Measurements from ENCODE around the gene STPG3. TPM values are rescaled to one million over a fixed set of nuclear protein-coding genes. Genes with fewer than 3 reads are reported as not detected.

Gene STPG3
- total RNA-seq, 1 donor from 2014 or later, result not detected

GRCh38 chr9:137286975-137287383 is 35.9 kb downstream of the STPG3 start:
- DNase-seq (ENCODE audit: low read depth) (peak; percentile 65), FAIRE-seq (no peak)
- peak; percentile 88 for TF ChIP-seq CTCF (IDR thresholded peaks at IDR 0.05; ENCODE audit: insufficient read depth, low read length, severe bottlenecking)

DNA sequence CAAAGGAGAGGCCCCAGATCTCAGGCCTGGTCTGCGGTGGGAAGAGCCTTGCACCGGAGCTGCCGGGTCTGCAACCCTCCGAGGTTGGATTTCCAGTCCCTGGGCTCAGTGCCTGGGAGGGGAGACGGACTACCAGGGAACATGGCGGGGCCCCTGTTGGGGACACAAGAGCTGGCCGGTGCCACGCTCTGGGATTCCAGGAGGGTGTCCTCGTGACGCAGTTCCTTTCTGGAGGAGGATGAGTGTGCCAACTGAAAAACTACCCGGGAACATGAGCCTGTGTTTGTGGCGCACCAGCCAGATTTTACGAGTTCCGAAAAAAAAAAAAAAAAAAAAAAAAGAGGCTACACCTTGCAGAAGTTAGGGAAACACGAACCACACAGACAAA is 42.0 kb downstream of the STPG3 start:
- no peak for FAIRE-seq
- no peak for TF ChIP-seq CTCF (IDR thresholded peaks at IDR 0.05; ENCODE audit: insufficient read depth, low read length, severe bottlenecking)
- H3K27me3 ChIP-seq (ENCODE audit: control insufficient read depth, insufficient read depth, low read length), result no peaks in the 10 kb centered on the region
- no peak overlapping the region for H3K4me3 ChIP-seq (ENCODE audit: low read depth, low read length)
- DNase-seq (ENCODE audit: low read depth), result no peak
- H3K36me3 ChIP-seq (ENCODE audit: control insufficient read depth, insufficient read depth, low read length), result no peaks in the 10 kb centered on the region

More at GRCh38 chr9:137286975-137287383, 35.9 kb downstream of the STPG3 start:
- Histone ChIP-seq H3K4me3 (ENCODE audit: low read depth, low read length) (no peak overlapping the region), H3K36me3 (ENCODE audit: control insufficient read depth, insufficient read depth, low read length) (peaks cover 3% of the 10 kb centered on the region), H3K27me3 (ENCODE audit: control insufficient read depth, insufficient read depth, low read length) (no peaks in the 10 kb centered on the region)

DNA sequence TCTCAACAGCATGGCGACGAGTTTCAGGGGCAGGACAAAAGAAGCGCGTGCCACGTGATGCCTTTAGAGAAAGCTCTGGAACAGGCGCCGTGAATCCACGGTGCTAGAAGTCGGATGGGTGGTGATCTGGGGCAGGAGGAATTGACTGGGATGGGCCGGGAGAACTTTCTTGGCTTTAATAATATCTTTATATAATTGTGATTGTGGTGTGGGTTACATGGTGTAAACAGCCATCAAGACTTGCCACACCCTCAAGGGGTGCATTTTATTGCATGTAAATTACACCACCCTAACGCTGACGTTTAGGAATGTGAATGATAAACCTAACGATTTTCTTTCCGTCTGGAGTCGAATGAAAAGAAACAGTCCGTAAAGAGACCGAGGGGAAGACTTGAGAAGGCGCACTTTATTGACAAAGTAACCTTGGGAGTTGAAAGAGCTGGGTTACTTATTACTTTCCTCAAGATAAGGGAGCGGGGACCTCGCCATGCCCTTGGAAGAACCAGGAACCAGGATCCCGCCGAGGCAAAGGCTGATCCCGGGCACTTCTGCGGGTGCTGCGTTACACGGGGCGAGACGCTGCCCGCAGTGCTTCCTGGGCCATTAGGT is 42.5 kb downstream of the STPG3 start:
- TF ChIP-seq CTCF (IDR thresholded peaks at IDR 0.05; ENCODE audit: insufficient read depth, low read length, severe bottlenecking), result no peak
- FAIRE-seq (no peak), DNase-seq (ENCODE audit: low read depth) (no peak)
- no peaks in the 10 kb centered on the region for H3K36me3 ChIP-seq (ENCODE audit: control insufficient read depth, insufficient read depth, low read length)
- no peaks in the 10 kb centered on the region for H3K27me3 ChIP-seq (ENCODE audit: control insufficient read depth, insufficient read depth, low read length)
- peak overlapping the region; percentile 33 for H3K4me3 ChIP-seq (ENCODE audit: low read depth, low read length)

DNA sequence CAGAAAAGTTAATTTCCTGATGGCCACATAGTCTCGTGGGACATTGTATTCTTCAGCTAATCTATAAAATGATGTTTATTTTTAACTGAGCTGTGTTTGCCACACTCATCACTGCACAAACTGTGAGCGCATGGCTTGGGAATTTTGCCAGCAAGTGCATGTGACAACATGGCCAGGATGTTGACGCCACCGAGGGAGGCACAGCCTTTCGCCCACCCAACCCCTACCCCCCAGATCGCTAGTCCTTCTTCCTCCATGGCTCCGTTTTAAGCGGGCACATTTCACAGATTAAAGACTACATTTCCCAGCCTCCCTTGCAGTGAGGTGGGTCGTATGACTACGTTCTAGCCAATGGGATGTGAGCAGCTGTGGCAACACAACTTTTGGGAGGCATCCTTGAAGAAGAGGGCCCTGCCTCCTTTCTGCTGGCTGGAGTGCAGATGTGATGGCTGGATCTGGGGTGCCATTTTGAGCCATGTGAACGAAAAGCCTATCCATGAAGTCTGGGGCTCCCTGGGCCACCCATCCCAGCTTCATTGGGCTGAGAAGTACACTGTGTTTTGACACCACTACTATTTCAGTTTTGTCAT is 43.1 kb downstream of the STPG3 start:
- no peak for TF ChIP-seq CTCF (IDR thresholded peaks at IDR 0.05; ENCODE audit: insufficient read depth, low read length, severe bottlenecking)
- Histone ChIP-seq H3K27me3 (ENCODE audit: control insufficient read depth, insufficient read depth, low read length) (no peaks in the 10 kb centered on the region), H3K36me3 (ENCODE audit: control insufficient read depth, insufficient read depth, low read length) (no peaks in the 10 kb centered on the region), H3K4me3 (ENCODE audit: low read depth, low read length) (peak overlapping the region; percentile 33)
- no peak for FAIRE-seq
- peak; percentile 77 for DNase-seq (ENCODE audit: low read depth)

DNA sequence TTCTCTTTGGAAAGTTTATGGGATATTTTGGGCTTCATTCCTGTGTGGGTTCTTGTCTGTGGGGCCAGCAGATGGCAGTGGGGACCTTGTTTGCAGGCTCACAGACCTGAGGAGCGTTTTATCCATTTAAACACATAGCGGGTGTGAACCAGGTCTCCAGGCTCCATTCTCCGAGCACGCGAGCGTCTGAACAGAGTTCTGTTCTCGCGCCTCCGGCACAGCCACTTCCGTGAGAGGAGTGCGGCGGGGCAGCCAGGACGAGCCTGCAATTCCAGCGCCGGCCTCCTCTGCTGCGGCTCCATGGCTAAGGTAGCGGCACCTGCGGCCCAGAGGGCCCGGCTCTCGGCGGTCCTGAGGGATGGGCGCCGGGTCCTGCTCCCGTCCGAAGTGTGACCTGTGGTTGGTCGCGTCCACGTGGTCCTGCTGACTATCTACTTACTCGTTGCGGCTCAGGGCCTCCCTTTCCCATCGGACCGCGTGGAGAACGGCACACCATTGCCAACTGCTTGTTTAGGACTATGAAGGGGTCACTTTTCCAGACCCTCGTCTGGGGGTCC is 43.7 kb downstream of the STPG3 start:
- FAIRE-seq (no peak), DNase-seq (ENCODE audit: low read depth) (no peak)

More for the DNA sequence above, 43.7 kb downstream of the STPG3 start:
- peak; percentile 2 for TF ChIP-seq CTCF (IDR thresholded peaks at IDR 0.05; ENCODE audit: insufficient read depth, low read length, severe bottlenecking)
- Histone ChIP-seq H3K4me3 (ENCODE audit: low read depth, low read length) (no peak overlapping the region), H3K27me3 (ENCODE audit: control insufficient read depth, insufficient read depth, low read length) (no peaks in the 10 kb centered on the region), H3K36me3 (ENCODE audit: control insufficient read depth, insufficient read depth, low read length) (no peaks in the 10 kb centered on the region)

All from bronchial epithelial cell (primary cell).